ENCODE data around the gene PLSCR2.
"Not testable (repeated sequence)": the region's sequence is repeated elsewhere in the genome, so short reads cannot be mapped to it uniquely, and the experiment has no call there.

PLSCR2 gene

GRCh38 chr3:146469150-146470017, at the start of gene PLSCR2:
TSS of gene PLSCR2 (minus strand) at chr3:146469561. CDS start at chr3:146459904, 9,657 bp downstream.
- peak within 1 kb of the TSS; percentile 40 for H3K4me3 ChIP-seq (ENCODE audit: low read depth, low read length)

GRCh38 chr3:146517684-146518435, 48.5 kb upstream of the PLSCR2 start:
- no peak overlapping the region for H3K4me3 ChIP-seq (ENCODE audit: low read depth, low read length)
- no peak for DNase-seq (ENCODE audit: low read depth)

More at GRCh38 chr3:146469150-146470017, at the start of gene PLSCR2:
- DNase-seq (ENCODE audit: low read depth) = no peak

GRCh38 chr3:146513386-146514051, 44.2 kb upstream of the PLSCR2 start:
- no peak for DNase-seq (ENCODE audit: low read depth)

GRCh38 chr3:146511402-146512134, 42.2 kb upstream of the PLSCR2 start:
- no peak overlapping the region for H3K4me3 ChIP-seq (ENCODE audit: low read depth, low read length)
- DNase-seq (ENCODE audit: low read depth) = no peak

More at GRCh38 chr3:146513386-146514051, 44.2 kb upstream of the PLSCR2 start:
- H3K4me3 ChIP-seq (ENCODE audit: low read depth, low read length) = no peak overlapping the region

- H3K4me3 ChIP-seq (ENCODE audit: low read depth, low read length) = no peak overlapping the region
- no peak for DNase-seq (ENCODE audit: low read depth)
These were observed 38.2 kb upstream of the PLSCR2 start for GRCh38 chr3:146507331-146508120.

GRCh38 chr3:146505516-146505915, 36.2 kb upstream of the PLSCR2 start:
- no peak for DNase-seq (ENCODE audit: low read depth)
- H3K4me3 ChIP-seq (ENCODE audit: low read depth, low read length) = no peak overlapping the region

GRCh38 chr3:146504498-146505197, 35.3 kb upstream of the PLSCR2 start:
- no peak for DNase-seq (ENCODE audit: low read depth)
- no peak overlapping the region for H3K4me3 ChIP-seq (ENCODE audit: low read depth, low read length)

- no peak overlapping the region for H3K4me3 ChIP-seq (ENCODE audit: low read depth, low read length)
- DNase-seq (ENCODE audit: low read depth) = peak; percentile 95
These were observed 34.3 kb upstream of the PLSCR2 start for GRCh38 chr3:146503461-146504202.

- DNase-seq (ENCODE audit: low read depth) = no peak
These were observed 33.6 kb upstream of the PLSCR2 start for GRCh38 chr3:146502887-146503460.

GRCh38 chr3:146501752-146502151, 32.4 kb upstream of the PLSCR2 start:
- no peak overlapping the region for H3K4me3 ChIP-seq (ENCODE audit: low read depth, low read length)
- no peak for DNase-seq (ENCODE audit: low read depth)

More at GRCh38 chr3:146502887-146503460, 33.6 kb upstream of the PLSCR2 start:
- no peak overlapping the region for H3K4me3 ChIP-seq (ENCODE audit: low read depth, low read length)

- DNase-seq (ENCODE audit: low read depth) = no peak
- H3K4me3 ChIP-seq (ENCODE audit: low read depth, low read length) = no peak overlapping the region
These were observed 30.3 kb upstream of the PLSCR2 start for GRCh38 chr3:146499701-146500100.

GRCh38 chr3:146498002-146498736, 28.8 kb upstream of the PLSCR2 start:
- H3K4me3 ChIP-seq (ENCODE audit: low read depth, low read length) = no peak overlapping the region
- no peak for DNase-seq (ENCODE audit: low read depth)

- not testable (repeated sequence) for H3K4me3 ChIP-seq (ENCODE audit: low read depth, low read length); DNase-seq (ENCODE audit: low read depth)
These were observed 27.9 kb upstream of the PLSCR2 start for GRCh38 chr3:146497145-146497843.

- no peak overlapping the region for H3K4me3 ChIP-seq (ENCODE audit: low read depth, low read length)
These were observed 27.4 kb upstream of the PLSCR2 start for GRCh38 chr3:146496726-146497125.

GRCh38 chr3:146496251-146496650, 26.9 kb upstream of the PLSCR2 start:
- no peak overlapping the region for H3K4me3 ChIP-seq (ENCODE audit: low read depth, low read length)
- no peak for DNase-seq (ENCODE audit: low read depth)

More at GRCh38 chr3:146496726-146497125, 27.4 kb upstream of the PLSCR2 start:
- DNase-seq (ENCODE audit: low read depth) = no peak

GRCh38 chr3:146493761-146494160, 24.4 kb upstream of the PLSCR2 start:
- no peak overlapping the region for H3K4me3 ChIP-seq (ENCODE audit: low read depth, low read length)
- no peak for DNase-seq (ENCODE audit: low read depth)
